ENCODE data around the gene COLEC11. TPM values are rescaled to one million over a fixed set of nuclear protein-coding genes. Genes with fewer than 3 reads are reported as not detected.

COLEC11 gene
- total and polyA plus RNA-seq, 2 of the 13 experiments (the other 11 are each of a cell fraction or from before 2014, with no cell fraction given), result 1.5 to 3.0 TPM

DNA sequence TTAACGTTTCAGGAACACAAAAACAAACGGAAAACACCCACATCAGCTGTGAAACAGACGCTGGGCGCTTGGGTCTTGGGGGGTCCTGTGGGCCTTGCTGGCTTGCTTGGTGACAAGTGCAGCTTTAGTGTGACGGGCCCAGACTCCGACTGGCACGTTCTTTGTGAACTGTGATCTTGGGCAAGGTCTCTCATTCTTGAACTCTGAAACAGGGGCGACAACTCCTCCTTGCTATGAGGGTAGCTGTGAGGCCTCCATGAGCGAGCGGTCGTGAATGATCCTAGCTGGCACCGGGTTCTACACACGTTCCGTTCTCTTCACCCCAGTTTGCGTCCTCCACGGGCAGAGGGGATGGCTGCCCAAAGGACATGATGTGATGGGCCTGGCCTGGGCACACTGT, 8.7 kb upstream of the COLEC11 start:
- ATAC-seq (peak; percentile 6; the same call in 2 of the 3 replicates), FAIRE-seq (no peak), DNase-seq (ENCODE audit: low spot score) (no peak)
- in situ Hi-C loops (cut with HindIII; ENCODE audit: extremely low pct_ligation_motif_present, low pct_unique_long_range_greater_than_20kb) (no loop called here), intact Hi-C loops (cut with micrococcal nuclease; ENCODE audit: unreplicated experiment) (no loop called here)
- 86% methylated on average over 16 of the region's 16 CpGs for WGBS (ENCODE audit: low lambda C conversion rate)
- TF ChIP-seq HNF4G (IDR thresholded peaks at IDR 0.05; ENCODE audit: borderline replicate concordance, low read depth, low read length) (peak; percentile 4; the same call in 1 of the 2 replicates), HNF4G (CRISPR knock-in tag; IDR thresholded peaks at IDR 0.05; ENCODE audit: borderline replicate concordance, low read depth) (no peak), ZNF44 (CRISPR knock-in tag; IDR thresholded peaks at IDR 0.05) (0 out of 2 replicates have a peak, but pooled peaks have one; percentile 16), ZNF556 (CRISPR knock-in tag; IDR thresholded peaks at IDR 0.05; ENCODE audit: borderline replicate concordance) (0 out of 2 replicates have a peak, but pooled peaks have one; percentile 11), SP4 (CRISPR knock-in tag; IDR thresholded peaks at IDR 0.05) (0 out of 2 replicates have a peak, but pooled peaks have one; percentile 39), ZBTB38 (CRISPR knock-in tag; IDR thresholded peaks at IDR 0.05) (peak; percentile 47; the same call in 1 of the 2 replicates), KAT7 (CRISPR knock-in tag; IDR thresholded peaks at IDR 0.05; ENCODE audit: borderline replicate concordance) (no peak), TBP (CRISPR knock-in tag; IDR thresholded peaks at IDR 0.05) (no peak)
- H2AFZ ChIP-seq (ENCODE audit: low read length), result no peak overlapping the region
- H3K9ac ChIP-seq (ENCODE audit: insufficient read depth, low read depth, low read length), result peak overlapping the region; percentile 68
- peaks cover 42% of the 10 kb centered on the region for H3K4me1 ChIP-seq (ENCODE audit: insufficient read depth, low read length)
- peak overlapping the region in 1 of 3 experiments; percentile 61; a peak in 2 of 6 replicates for H3K4me3 ChIP-seq (replicated peaks in 1 of 3; ENCODE audit: insufficient read depth in 1 of 3, low read depth in 2 of 3, low read length in 3 of 3)
- H3K9me3 ChIP-seq (ENCODE audit: low read length), result no peaks in the 10 kb centered on the region
- H3K27me3 ChIP-seq (ENCODE audit: control insufficient read depth in 1 of 2, insufficient read depth in 2 of 2, low read length in 2 of 2), result no peaks in the 10 kb centered on the region
- H3K36me3 ChIP-seq (replicated peaks in 1 of 2; ENCODE audit: control insufficient read depth in 1 of 2, insufficient read depth in 2 of 2, low read length in 2 of 2), result peaks cover 6 to 16% of the 10 kb centered on the region in 2 experiments
- CTCF ChIA-PET (ENCODE audit: low intra/inter-chr PET ratio, low total read pairs), result no interaction called here
- POLR2A ChIA-PET, result interaction anchor here (0.9 to 5.4 kb wide), 7 partner anchors 11 to 92 kb away, joined by 3 to 60 read pairs (median 8); partner anchors contain the start of genes RNASEH1 and RPS7
- H3K27ac ChIP-seq (ENCODE audit: extremely low read length, insufficient read depth, low read length), result peak overlapping the region; percentile 70
- no TSS peak for BruUV-seq (replicated peaks)
- peak overlapping the region; percentile 82; the same call in 1 of the 2 replicates for H3K4me2 ChIP-seq (ENCODE audit: low read depth, low read length)
- peaks cover 9% of the 10 kb centered on the region for H3K79me2 ChIP-seq (ENCODE audit: insufficient read depth, low read length)
- peaks cover 8% of the 10 kb centered on the region; the same call in 1 of the 2 replicates for H4K20me1 ChIP-seq (ENCODE audit: insufficient read depth, low read length)

DNA sequence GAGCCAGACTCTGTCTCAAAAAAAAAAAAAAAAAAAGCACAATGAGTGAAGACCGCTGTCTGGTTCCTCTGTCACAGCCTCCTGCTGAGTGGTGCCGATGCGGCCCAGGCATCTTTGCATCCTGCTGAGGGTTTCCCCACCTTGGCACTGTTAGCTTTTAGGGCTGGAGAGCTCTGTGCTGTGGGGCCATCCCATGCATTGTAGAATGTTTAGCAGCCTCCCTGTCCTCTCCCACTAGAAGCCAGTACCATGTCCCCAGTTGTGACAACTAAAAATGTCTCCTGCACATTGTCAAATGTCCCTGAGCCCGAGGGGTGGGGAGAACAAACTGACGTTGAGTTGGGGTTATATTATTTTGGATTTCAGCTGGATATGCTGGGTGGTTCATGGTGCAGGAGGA, 7.9 kb upstream of the COLEC11 start:
- Histone ChIP-seq H3K4me1 (ENCODE audit: insufficient read depth, low read length) (peaks cover 40% of the 10 kb centered on the region), H3K4me2 (ENCODE audit: low read depth, low read length) (no peak overlapping the region), H3K4me3 (replicated peaks in 1 of 3; ENCODE audit: insufficient read depth in 1 of 3, low read depth in 2 of 3, low read length in 3 of 3) (no peak overlapping the region), H3K9ac (ENCODE audit: insufficient read depth, low read depth, low read length) (no peak overlapping the region), H3K27me3 (ENCODE audit: control insufficient read depth in 1 of 2, insufficient read depth in 2 of 2, low read length in 2 of 2) (no peaks in the 10 kb centered on the region), H3K79me2 (ENCODE audit: insufficient read depth, low read length) (peaks cover 6% of the 10 kb centered on the region), H3K9me3 (ENCODE audit: low read length) (no peaks in the 10 kb centered on the region), H2AFZ (ENCODE audit: low read length) (no peak overlapping the region), H3K36me3 (replicated peaks in 1 of 2; ENCODE audit: control insufficient read depth in 1 of 2, insufficient read depth in 2 of 2, low read length in 2 of 2) (peaks cover 0 to 8% of the 10 kb centered on the region in 2 experiments; a peak in 2 of 5 replicates), H3K27ac (ENCODE audit: extremely low read length, insufficient read depth, low read length) (peak overlapping the region; percentile 28), H4K20me1 (ENCODE audit: insufficient read depth, low read length) (0 out of 2 replicates have a peak, but pooled peaks cover under 1% of the 10 kb centered on the region)
- WGBS (ENCODE audit: low lambda C conversion rate), result 80% methylated on average over 5 of the region's 5 CpGs
- DNase-seq (ENCODE audit: low spot score), result no peak
- FAIRE-seq, result no peak
- intact Hi-C loops (cut with micrococcal nuclease; ENCODE audit: unreplicated experiment), result no loop called here
- no TSS peak for BruUV-seq (replicated peaks)
- ChIA-PET POLR2A (interaction anchor here (0.7 to 5.4 kb wide), 5 partner anchors 12 to 69 kb away, joined by 3 to 60 read pairs (median 6); partner anchors contain the start of genes RNASEH1 and RPS7), CTCF (ENCODE audit: low intra/inter-chr PET ratio, low total read pairs) (no interaction called here)
- no peak for ATAC-seq
- in situ Hi-C loops (cut with HindIII; ENCODE audit: extremely low pct_ligation_motif_present, low pct_unique_long_range_greater_than_20kb), result no loop called here
- TF ChIP-seq, protein P1, sequence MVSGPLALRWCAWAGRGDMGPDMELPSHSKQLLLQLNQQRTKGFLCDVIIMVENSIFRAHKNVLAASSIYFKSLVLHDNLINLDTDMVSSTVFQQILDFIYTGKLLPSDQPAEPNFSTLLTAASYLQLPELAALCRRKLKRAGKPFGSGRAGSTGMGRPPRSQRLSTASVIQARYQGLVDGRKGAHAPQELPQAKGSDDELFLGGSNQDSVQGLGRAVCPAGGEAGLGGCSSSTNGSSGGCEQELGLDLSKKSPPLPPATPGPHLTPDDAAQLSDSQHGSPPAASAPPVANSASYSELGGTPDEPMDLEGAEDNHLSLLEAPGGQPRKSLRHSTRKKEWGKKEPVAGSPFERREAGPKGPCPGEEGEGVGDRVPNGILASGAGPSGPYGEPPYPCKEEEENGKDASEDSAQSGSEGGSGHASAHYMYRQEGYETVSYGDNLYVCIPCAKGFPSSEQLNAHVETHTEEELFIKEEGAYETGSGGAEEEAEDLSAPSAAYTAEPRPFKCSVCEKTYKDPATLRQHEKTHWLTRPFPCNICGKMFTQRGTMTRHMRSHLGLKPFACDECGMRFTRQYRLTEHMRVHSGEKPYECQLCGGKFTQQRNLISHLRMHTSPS (CRISPR knock-in tag; IDR thresholded peaks at IDR 0.05; ENCODE audit: low read depth), result no peak
- TF ChIP-seq, protein P2, sequence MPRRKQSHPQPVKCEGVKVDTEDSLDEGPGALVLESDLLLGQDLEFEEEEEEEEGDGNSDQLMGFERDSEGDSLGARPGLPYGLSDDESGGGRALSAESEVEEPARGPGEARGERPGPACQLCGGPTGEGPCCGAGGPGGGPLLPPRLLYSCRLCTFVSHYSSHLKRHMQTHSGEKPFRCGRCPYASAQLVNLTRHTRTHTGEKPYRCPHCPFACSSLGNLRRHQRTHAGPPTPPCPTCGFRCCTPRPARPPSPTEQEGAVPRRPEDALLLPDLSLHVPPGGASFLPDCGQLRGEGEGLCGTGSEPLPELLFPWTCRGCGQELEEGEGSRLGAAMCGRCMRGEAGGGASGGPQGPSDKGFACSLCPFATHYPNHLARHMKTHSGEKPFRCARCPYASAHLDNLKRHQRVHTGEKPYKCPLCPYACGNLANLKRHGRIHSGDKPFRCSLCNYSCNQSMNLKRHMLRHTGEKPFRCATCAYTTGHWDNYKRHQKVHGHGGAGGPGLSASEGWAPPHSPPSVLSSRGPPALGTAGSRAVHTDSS (CRISPR knock-in tag; conservative IDR thresholded peaks at IDR 0.05), result no peak
- no peak for TF ChIP-seq ZBTB7A (CRISPR knock-in tag; IDR thresholded peaks at IDR 0.05)
- TF ChIP-seq, protein P3, sequence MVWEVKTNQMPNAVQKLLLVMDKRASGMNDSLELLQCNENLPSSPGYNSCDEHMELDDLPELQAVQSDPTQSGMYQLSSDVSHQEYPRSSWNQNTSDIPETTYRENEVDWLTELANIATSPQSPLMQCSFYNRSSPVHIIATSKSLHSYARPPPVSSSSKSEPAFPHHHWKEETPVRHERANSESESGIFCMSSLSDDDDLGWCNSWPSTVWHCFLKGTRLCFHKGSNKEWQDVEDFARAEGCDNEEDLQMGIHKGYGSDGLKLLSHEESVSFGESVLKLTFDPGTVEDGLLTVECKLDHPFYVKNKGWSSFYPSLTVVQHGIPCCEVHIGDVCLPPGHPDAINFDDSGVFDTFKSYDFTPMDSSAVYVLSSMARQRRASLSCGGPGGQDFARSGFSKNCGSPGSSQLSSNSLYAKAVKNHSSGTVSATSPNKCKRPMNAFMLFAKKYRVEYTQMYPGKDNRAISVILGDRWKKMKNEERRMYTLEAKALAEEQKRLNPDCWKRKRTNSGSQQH (CRISPR knock-in tag; IDR thresholded peaks at IDR 0.05; ENCODE audit: low read depth), result no peak
- TF ChIP-seq, protein P4, sequence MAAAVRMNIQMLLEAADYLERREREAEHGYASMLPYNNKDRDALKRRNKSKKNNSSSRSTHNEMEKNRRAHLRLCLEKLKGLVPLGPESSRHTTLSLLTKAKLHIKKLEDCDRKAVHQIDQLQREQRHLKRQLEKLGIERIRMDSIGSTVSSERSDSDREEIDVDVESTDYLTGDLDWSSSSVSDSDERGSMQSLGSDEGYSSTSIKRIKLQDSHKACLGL (CRISPR knock-in tag; IDR thresholded peaks at IDR 0.05), result no peak
